IMR-90 (cell line): ENCODE measurements around the gene NPM1. TPM values are rescaled to one million over a fixed set of nuclear protein-coding genes. Genes with fewer than 3 reads are reported as not detected.

ENCODE experiments used
- ATAC-seq: fragments of 200-7000 bp; cut with Tn5 transposase; 2 replicates; pipeline ENCODE4 v1.9.1; 2020; ENCODE audit warnings: low read depth, mild to moderate bottlenecking, moderate library complexity
- BruUV-seq: library from RNA; stranded (reverse); fragments of 400-500 nt; replicated peaks from 2 replicates; lab custom pipeline; 2021; lab: Mats Ljungman, UMichigan
- CTCF ChIA-PET: fragments of 300-600 bp; formaldehyde crosslinking; extraction: SDS; loops from one replicate; lab custom pipeline; 2021; ENCODE audit warnings: antibody characterized with exemption; lab: Yijun Ruan, JAX
- POLR2A ChIA-PET: fragments of 300-600 bp; sonication (Branson Sonifier 250); formaldehyde crosslinking; loops from one replicate; lab custom pipeline; 2022; ENCODE audit warnings: antibody characterized with exemption; ENCODE audit not compliant: unreplicated experiment; lab: Charles Lee
- DNase-seq: peaks from one replicate; pipeline ENCODE4 v3.0.0; 2013
- H2AFZ ChIP-seq: replicated peaks from 2 replicates; pipeline ENCODE3; 2013; ENCODE audit warnings: low read length, mild to moderate bottlenecking; ENCODE audit not compliant: poor library complexity
- H2AK5ac ChIP-seq: 2 replicates; pipeline ENCODE4 v1.6.1; 2013; ENCODE audit warnings: low read depth, low read length, inconsistent platforms
- H2AK9ac ChIP-seq: replicated peaks from 2 replicates; pipeline ENCODE3; 2013; ENCODE audit warnings: mild to moderate bottlenecking, low read depth, low read length, moderate library complexity; ENCODE audit not compliant: poor library complexity
- H2BK120ac ChIP-seq: 2 replicates; pipeline ENCODE4 v1.6.1; 2013; ENCODE audit warnings: low read depth, low read length, inconsistent platforms
- H2BK15ac ChIP-seq: 3 replicates; pipeline ENCODE4 v1.6.1; 2013; ENCODE audit warnings: low read depth, low read length, inconsistent platforms
- H2BK20ac ChIP-seq: 2 replicates; pipeline ENCODE4 v1.6.1; 2013; ENCODE audit warnings: low read depth, mild to moderate bottlenecking, inconsistent platforms, low read length, moderate library complexity
- H2BK5ac ChIP-seq: 2 replicates; pipeline ENCODE4 v1.6.1; 2013; ENCODE audit warnings: mild to moderate bottlenecking, low read depth, low read length, inconsistent platforms; ENCODE audit not compliant: poor library complexity, severe bottlenecking
- H3K14ac ChIP-seq: replicated peaks from 2 replicates; pipeline ENCODE4 v1.6.1; 2013; ENCODE audit warnings: low read depth, low read length, inconsistent platforms
- H3K18ac ChIP-seq: 2 replicates; pipeline ENCODE4 v1.6.1; 2013; ENCODE audit warnings: low read depth, low read length, control low read depth
- H3K23ac ChIP-seq: 2 replicates; pipeline ENCODE4 v1.6.1; 2013; ENCODE audit warnings: low read depth, low read length, inconsistent platforms
- H3K27ac ChIP-seq: 2 replicates; pipeline ENCODE4 v1.5.1; 2013; ENCODE audit warnings: mild to moderate bottlenecking, control low read depth, low read length; ENCODE audit not compliant: insufficient read depth
- H3K27me3 ChIP-seq: 2 replicates; pipeline ENCODE4 v1.6.1; 2013; ENCODE audit warnings: low read length; ENCODE audit not compliant: control insufficient read depth, insufficient read depth
- H3K36me3 ChIP-seq: 2 replicates; pipeline ENCODE4 v1.6.1; 2013; ENCODE audit warnings: low read length, mixed read lengths; ENCODE audit not compliant: control insufficient read depth, insufficient read depth
- H3K4ac ChIP-seq: 2 replicates; pipeline ENCODE4 v1.6.1; 2013; ENCODE audit warnings: low read depth, low read length, inconsistent platforms
- H3K4me1 ChIP-seq: 2 replicates; pipeline ENCODE4 v1.6.1; 2013; ENCODE audit warnings: low read length, mixed read lengths; ENCODE audit not compliant: control insufficient read depth, insufficient read depth
- H3K4me2 ChIP-seq: 2 replicates; pipeline ENCODE4 v1.6.1; 2013; ENCODE audit warnings: low read depth, mild to moderate bottlenecking, control low read depth, low read length, moderate library complexity
- H3K4me3 ChIP-seq: 2 replicates; pipeline ENCODE4 v1.5.1; 2013; ENCODE audit warnings: low read depth, mild to moderate bottlenecking, control low read depth, low read length, moderate library complexity; ENCODE audit not compliant: insufficient read depth
- H3K56ac ChIP-seq: 2 replicates; pipeline ENCODE4 v1.6.1; 2013; ENCODE audit warnings: low read length, inconsistent platforms; ENCODE audit not compliant: insufficient read depth; ENCODE audit errors: extremely low read depth
- H3K79me1 ChIP-seq, 2 experiments: 2 replicates each; pipeline ENCODE4 v1.6.1; 2013; ENCODE audit warnings: low read length in 2 of 2, inconsistent platforms in 1 of 2, low read depth in 1 of 2
- H3K9ac ChIP-seq: 2 replicates; pipeline ENCODE4 v1.6.1; 2013; ENCODE audit warnings: low read depth, low read length, control low read depth
- H3K9me1 ChIP-seq: 2 replicates; pipeline ENCODE4 v1.6.1; 2013; ENCODE audit warnings: low read length, inconsistent platforms; ENCODE audit not compliant: insufficient read depth
- H3K9me3 ChIP-seq: 2 replicates; pipeline ENCODE4 v1.6.1; 2013; ENCODE audit warnings: low read length; ENCODE audit not compliant: control insufficient read depth, insufficient read depth
- H4K20me1 ChIP-seq: 2 replicates; pipeline ENCODE4 v1.6.1; 2013; ENCODE audit warnings: low read length, inconsistent platforms; ENCODE audit not compliant: insufficient read depth
- H4K5ac ChIP-seq: 2 replicates; pipeline ENCODE4 v1.6.1; 2013; ENCODE audit warnings: mild to moderate bottlenecking, low read depth, low read length, control low read depth
- H4K8ac ChIP-seq, 2 experiments: 2 replicates each; pipeline ENCODE4 v1.6.1; 2013; ENCODE audit warnings: low read depth in 2 of 2, low read length in 2 of 2, control low read depth in 1 of 2, inconsistent platforms in 1 of 2
- H4K91ac ChIP-seq: 2 replicates; pipeline ENCODE4 v1.6.1; 2013; ENCODE audit warnings: low read depth, low read length, inconsistent platforms; ENCODE audit not compliant: insufficient read depth
- BHLHE40 ChIP-seq: fragments of 150-350 bp; IDR thresholded peaks from 2 replicates; pipeline ENCODE4 v1.6.1; 2016; ENCODE audit warnings: mild to moderate bottlenecking, low read depth, low read length
- CEBPB ChIP-seq: IDR thresholded peaks from 2 replicates; pipeline ENCODE4 v1.6.1; 2012; ENCODE audit warnings: low read depth, low read length, improper control_type of control experiment
- CHD1 ChIP-seq: IDR thresholded peaks from 2 replicates; pipeline ENCODE4 v1.6.1; 2012; ENCODE audit warnings: low read depth, low read length, improper control_type of control experiment
- CTCF ChIP-seq: conservative IDR thresholded peaks from 2 replicates; pipeline ENCODE4 v1.5.1; 2012; ENCODE audit warnings: mild to moderate bottlenecking, low read depth, low read length, improper control_type of control experiment
- ELK1 ChIP-seq: fragments of 150-350 bp; IDR thresholded peaks from 2 replicates; pipeline ENCODE4 v1.6.1; 2016; ENCODE audit warnings: low read depth, mild to moderate bottlenecking, low read length, moderate library complexity, borderline replicate concordance
- FOS ChIP-seq: fragments of 150-350 bp; IDR thresholded peaks from 2 replicates; pipeline ENCODE4 v1.6.1; 2016; ENCODE audit warnings: low read depth, low read length
- MAFK ChIP-seq: IDR thresholded peaks from 2 replicates; pipeline ENCODE4 v1.6.1; 2012; ENCODE audit warnings: low read depth, low read length, improper control_type of control experiment
- MAZ ChIP-seq: IDR thresholded peaks from 2 replicates; pipeline ENCODE4 v1.6.1; 2012; ENCODE audit warnings: low read depth, mild to moderate bottlenecking, low read length, improper control_type of control experiment, moderate library complexity, borderline replicate concordance
- MXI1 ChIP-seq: IDR thresholded peaks from 2 replicates; pipeline ENCODE4 v1.6.1; 2012; ENCODE audit warnings: low read depth, mild to moderate bottlenecking, low read length, moderate library complexity, borderline replicate concordance
- NFE2L2 ChIP-seq: fragments of 150-350 bp; IDR thresholded peaks from 2 replicates; pipeline ENCODE4 v1.6.1; 2016; ENCODE audit warnings: low read depth, mild to moderate bottlenecking, low read length
- POLR2A ChIP-seq: IDR thresholded peaks from 2 replicates; pipeline ENCODE4 v1.6.1; 2012; ENCODE audit warnings: mild to moderate bottlenecking, low read depth, low read length
- RAD21 ChIP-seq: IDR thresholded peaks from 2 replicates; pipeline ENCODE4 v1.6.1; 2012; ENCODE audit warnings: low read length, improper control_type of control experiment
- RCOR1 ChIP-seq: IDR thresholded peaks from 2 replicates; pipeline ENCODE4 v1.6.1; 2012; ENCODE audit warnings: mild to moderate bottlenecking, low read length, improper control_type of control experiment; ENCODE audit not compliant: insufficient replicate concordance
- RFX5 ChIP-seq: IDR thresholded peaks from 2 replicates; pipeline ENCODE4 v1.8.0; 2012; ENCODE audit warnings: low read depth, mild to moderate bottlenecking, low read length, moderate library complexity
- SMC3 ChIP-seq: fragments of 150-350 bp; IDR thresholded peaks from 2 replicates; pipeline ENCODE4 v1.6.1; 2016; ENCODE audit warnings: low read depth, mild to moderate bottlenecking, antibody characterized with exemption, low read length, moderate library complexity
- USF2 ChIP-seq: fragments of 150-350 bp; IDR thresholded peaks from 2 replicates; pipeline ENCODE4 v1.6.1; 2017; ENCODE audit warnings: mild to moderate bottlenecking, antibody characterized with exemption, low read length, low read depth
- WGBS, 2 experiments: methylation state at CpG; one replicate each; pipeline versions ENCODE4 v1.1.5 to v1.1.7; 2013; ENCODE audit warnings: missing lambda C conversion rate in 2 of 2; ENCODE audit not compliant: insufficient read length in 1 of 2; ENCODE audit errors: extremely low coverage in 2 of 2; 5-methylcytosine and 5-hydroxymethylcytosine counted together
- dilution Hi-C: fragments of 300-500 bp; cut with HindIII; formaldehyde crosslinking; loops from one replicate; pipeline ENCODE4 v1.14.3; 2018; ENCODE audit warnings: low sequenced_read_pairs; ENCODE audit not compliant: unreplicated experiment
- in situ Hi-C: fragments of 300-500 bp; cut with MboI; formaldehyde crosslinking; loops from 3 replicates; pipeline ENCODE4 v1.14.3; 2019; ENCODE audit warnings: low sequenced_read_pairs, inconsistent platforms, mixed read lengths
- intact Hi-C: fragments of 100-400 bp; cut with micrococcal nuclease; formaldehyde crosslinking; loops from 2 replicates; pipeline ENCODE4 v1.10.0; 2022
- polyA plus RNA-seq, 3 experiments: library from polyadenylated mRNA; depleted of rRNA; stranded (reverse); fragments of >200 nt; gene quantifications; 2 replicates each; pipeline ENCODE4 v1.2.3, GENCODE V29; 2012; ENCODE audit warnings: low replicate concordance in 1 of 3
- total RNA-seq: library from RNA; depleted of rRNA; stranded (reverse); fragments of >200 nt; gene quantifications from 2 replicates; pipeline ENCODE4 v1.2.3, GENCODE V29; 2012

The NPM1 gene
- total and polyA plus RNA-seq, 2 of the 4 experiments (the other 2 are of a cell fraction) = 856 to 929 TPM

- H3K9ac ChIP-seq = no peak overlapping the region
- in situ Hi-C loops (no loop called here), intact Hi-C loops (no loop called here), dilution Hi-C loops (no loop called here)
- ATAC-seq (no peak), DNase-seq (no peak)
- ChIA-PET POLR2A (no interaction called here), CTCF (no interaction called here)
- H3K36me3 ChIP-seq = no peaks in the 10 kb centered on the region
- H3K4ac ChIP-seq = no peak overlapping the region
- WGBS, 2 experiments = 92 to 100% methylated on average over 1 to 14 of the region's 25 CpGs
- H3K23ac ChIP-seq = no peak overlapping the region
- no peak overlapping the region for H2BK15ac ChIP-seq
- H2AK9ac ChIP-seq = no peak overlapping the region
- no peak for TF ChIP-seq SMC3
- no peak for TF ChIP-seq RCOR1
- TF ChIP-seq CEBPB = no peak
- no peak for TF ChIP-seq RAD21
- TF ChIP-seq POLR2A = no peak
- TF ChIP-seq BHLHE40 = no peak
- TF ChIP-seq MAFK = no peak
- TF ChIP-seq FOS = no peak
- no peak for TF ChIP-seq CHD1
- no peak for TF ChIP-seq MXI1
- no peak for TF ChIP-seq RFX5
- no peak for TF ChIP-seq ELK1
- TF ChIP-seq MAZ = no peak
- no peak for TF ChIP-seq NFE2L2
- no peak for TF ChIP-seq CTCF
- TF ChIP-seq USF2 = no peak
- H2AK5ac ChIP-seq = no peak overlapping the region
- no peaks in the 10 kb centered on the region for H3K4me1 ChIP-seq
- H4K20me1 ChIP-seq = no peaks in the 10 kb centered on the region
- no peak overlapping the region for H4K5ac ChIP-seq
- no peak overlapping the region for H2BK120ac ChIP-seq
- H3K79me1 ChIP-seq = no peaks in the 10 kb centered on the region
- H2BK5ac ChIP-seq = no peak overlapping the region
- peaks cover 8% of the 10 kb centered on the region; the same call in 1 of the 2 replicates for H3K27me3 ChIP-seq
- H3K4me3 ChIP-seq = no peak overlapping the region
- H2BK20ac ChIP-seq = no peak overlapping the region
- no peak overlapping the region for H3K4me2 ChIP-seq
- no peak overlapping the region for H3K27ac ChIP-seq
- H3K18ac ChIP-seq = no peak overlapping the region
- no peak overlapping the region for H4K91ac ChIP-seq
- H3K9me1 ChIP-seq = no peaks in the 10 kb centered on the region
- no peaks in the 10 kb centered on the region for H3K9me3 ChIP-seq
- H2AFZ ChIP-seq = peak overlapping the region; percentile 38
- no peak overlapping the region for H4K8ac ChIP-seq
- no peak overlapping the region for H3K14ac ChIP-seq
- no peak overlapping the region for H3K56ac ChIP-seq
- BruUV-seq = no TSS peak
Measured at GRCh38 chr5:171457208-171457981, 69.7 kb downstream of the NPM1 start.
